Activated gamma-delta T cell treated with anti-CD3 and anti-CD28 coated beads, Interleukin-2, amount 50 U/mL, for 16 hours (primary cell): Measurements from ENCODE around the gene IYD.
"Not testable (repeated sequence)": the region's sequence is repeated elsewhere in the genome, so short reads cannot be mapped to it uniquely, and the experiment has no call there.

Source experiments
- DNase-seq: peaks from one replicate; pipeline ENCODE4 v3.0.0-alpha.2; 2020; ENCODE audit warnings: low read depth

IYD gene

DNA sequence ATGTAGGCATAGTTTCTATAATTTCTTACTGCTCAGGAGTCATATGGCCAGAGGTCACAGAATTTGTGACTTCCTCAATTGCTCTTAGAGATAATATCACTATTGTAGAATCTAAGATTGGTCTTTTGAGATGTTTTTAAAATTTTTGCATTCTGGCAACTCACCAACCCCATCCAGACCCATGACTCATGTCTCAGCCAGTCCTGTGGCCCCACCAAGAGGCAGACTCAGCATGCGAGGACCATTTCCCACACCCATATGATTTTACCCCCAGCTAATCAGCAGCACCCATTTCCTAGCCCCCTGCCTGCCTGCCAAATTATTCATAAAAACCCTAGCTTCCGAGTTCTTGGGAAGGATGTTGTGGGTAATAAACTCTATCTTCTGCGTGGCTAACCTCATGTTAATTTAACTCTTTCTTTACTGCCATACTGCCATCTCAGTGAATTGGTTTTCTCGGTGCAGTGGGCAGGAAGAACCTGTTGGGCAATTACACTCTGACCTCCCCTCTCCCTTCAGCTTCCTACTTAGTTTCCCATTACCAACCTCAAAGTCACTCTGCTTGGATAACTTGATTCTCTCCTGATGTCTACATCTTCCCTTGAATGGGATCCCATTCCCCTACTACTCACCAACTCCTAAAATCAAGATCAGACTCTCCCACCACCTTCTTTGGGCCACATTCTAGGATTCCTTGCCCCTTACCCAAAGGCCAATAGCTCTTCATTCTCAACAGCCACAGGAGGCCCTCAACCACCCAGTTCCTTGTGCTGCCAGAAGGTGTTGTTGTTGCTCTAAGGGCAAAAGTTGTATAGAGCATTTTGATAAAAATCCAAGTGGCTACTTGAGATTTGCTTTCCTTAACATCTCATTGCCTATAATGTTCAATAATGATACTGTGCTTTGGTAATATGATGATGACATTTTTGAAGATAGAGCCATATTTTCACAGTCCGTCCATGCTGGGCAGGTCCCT is 16.2 kb upstream of the IYD start:
- no peak for DNase-seq

DNA sequence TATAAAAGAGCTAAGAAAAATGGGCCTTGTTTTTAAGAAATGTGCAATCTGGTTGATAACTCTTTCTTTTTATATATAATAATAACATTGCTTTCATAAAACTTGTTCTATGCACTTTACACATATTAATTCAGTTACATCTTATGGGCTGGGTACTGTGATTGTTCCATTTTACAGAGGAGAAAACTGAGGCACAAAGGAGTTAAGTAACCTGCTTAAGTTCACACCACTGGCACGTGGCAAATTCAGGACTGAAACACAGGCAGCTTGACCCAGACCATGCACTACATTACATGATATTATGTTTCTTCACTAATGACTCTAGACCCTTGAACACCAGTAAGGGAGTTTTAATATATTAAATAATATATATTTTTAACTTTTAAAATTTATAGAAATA is 15.4 kb upstream of the IYD start:
- DNase-seq: no peak

DNA sequence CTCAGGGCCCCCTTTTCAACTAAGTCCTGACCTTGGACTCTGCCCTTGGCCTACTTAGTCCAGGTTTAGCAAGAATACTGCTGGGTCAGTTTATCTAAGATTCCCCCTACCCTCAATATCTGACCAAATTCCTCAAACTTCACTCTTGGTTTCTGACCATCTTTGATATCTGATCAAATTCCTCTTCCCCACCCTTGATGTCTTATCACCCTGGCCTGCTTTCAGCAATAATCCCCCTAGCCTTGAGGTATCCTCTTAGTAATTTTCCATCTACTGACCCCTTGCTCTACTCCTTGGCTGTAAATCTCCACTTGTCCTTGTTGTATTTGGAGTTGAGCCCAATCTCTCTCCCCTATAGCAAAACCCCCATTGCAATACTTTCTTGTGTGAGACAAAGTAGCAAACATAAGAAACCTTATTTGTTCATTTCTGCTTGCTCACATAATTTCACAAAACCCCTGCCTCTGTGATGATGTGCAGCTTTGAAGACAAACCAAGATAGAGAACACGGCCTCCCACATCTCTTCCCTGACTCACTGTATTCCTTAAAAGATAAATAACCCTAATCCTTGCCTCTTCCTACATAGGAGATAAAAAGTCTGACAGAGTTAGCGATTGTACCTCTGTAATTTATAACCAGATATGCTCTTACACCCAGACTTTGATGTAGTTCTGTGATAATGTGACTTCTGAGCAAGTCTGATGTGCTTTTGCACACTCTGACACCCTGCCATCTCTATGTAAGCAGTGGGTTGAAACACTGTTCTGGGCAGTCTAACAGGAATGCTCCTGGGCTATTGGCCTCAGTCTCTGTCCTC is 13.8 kb upstream of the IYD start:
- DNase-seq: no peak

DNA sequence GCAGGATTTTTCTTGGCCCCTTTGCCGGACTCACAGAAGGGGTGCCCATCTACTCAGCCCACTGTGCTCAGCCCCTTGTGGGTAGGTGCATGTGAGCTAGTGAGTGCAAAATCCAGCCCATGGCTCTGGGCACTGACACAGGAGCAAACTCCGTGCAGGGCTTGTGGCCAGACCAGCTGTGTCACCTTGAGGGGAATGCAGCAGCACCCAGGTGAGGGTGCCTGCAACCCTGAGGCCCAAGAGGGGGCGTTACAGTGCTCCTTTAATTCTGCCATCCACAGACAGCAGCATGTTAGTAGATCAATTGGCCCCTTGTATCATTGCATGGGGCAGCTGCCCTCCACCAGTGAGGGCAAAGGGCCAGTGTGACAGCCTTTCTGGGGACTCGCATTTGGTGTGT is 12.9 kb upstream of the IYD start:
- DNase-seq: no peak

DNA sequence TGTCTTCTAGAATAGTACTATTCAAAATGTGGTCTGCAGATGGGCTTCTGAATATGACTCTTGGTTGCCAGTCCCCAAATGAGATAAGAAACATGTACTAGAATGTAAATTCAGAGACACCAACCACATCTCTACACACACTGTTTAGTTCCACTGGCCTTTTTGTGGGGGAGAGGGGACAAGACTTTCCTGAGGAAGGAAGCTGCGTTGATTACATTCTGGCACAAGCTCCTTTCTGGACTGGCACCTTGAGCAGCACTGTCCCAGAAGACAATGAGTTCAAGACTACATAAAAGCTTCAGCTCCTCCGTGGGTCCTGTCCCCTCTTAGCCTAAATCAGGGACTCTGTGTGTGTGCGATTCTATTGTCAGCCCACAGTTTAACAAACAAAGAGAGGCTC is 6.9 kb upstream of the IYD start:
- DNase-seq: no peak

DNA sequence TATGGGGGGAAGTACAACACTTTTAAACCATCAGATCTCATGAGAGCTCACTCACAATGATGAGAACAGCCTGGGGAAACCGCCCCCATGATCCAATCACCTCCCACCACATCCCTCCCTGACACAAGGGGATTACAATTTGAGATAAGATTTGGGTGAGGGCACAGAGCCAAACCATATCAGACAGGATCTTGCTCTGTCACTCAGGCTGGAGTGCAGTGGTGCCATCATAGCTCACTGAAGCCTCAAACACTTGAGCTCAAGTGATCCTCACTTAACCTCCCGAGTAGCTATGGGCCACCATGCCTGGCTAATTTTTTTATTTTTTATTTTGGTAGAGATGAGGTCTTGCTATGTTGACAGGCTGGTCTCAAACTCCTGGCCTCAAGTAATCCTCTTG is 5.1 kb upstream of the IYD start:
- no peak for DNase-seq

DNA sequence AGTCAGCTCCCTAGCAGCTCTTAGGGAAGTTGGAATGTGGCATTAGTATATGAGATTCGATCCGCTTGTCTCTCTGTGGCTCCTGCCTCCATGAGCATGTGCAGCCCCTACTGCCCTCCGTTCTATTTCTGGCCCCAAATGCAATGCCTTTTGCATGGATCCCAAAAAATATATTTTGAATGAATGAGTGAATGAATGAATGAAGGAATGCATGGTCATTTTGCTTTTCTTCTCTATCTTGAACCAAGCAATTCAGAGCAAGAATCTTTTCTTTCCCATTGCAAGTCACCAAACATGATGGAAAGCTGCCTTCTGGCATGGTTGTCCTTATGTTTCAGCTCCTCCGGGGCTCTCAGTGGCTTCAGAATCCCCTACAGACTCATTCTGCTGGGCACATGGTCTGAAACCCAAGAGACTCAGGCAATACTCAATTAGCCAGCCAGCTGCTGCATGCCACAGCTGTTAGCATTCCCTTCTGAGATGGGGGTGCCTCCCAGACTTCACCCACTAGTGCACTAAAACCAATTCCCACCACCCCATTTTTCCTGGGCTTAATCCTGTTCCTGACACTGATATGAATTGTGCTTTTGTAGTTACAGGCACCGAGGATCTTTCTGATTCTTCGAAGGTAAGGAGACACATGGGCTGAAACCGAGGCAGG is 2.6 kb upstream of the IYD start:
- no peak for DNase-seq

DNA sequence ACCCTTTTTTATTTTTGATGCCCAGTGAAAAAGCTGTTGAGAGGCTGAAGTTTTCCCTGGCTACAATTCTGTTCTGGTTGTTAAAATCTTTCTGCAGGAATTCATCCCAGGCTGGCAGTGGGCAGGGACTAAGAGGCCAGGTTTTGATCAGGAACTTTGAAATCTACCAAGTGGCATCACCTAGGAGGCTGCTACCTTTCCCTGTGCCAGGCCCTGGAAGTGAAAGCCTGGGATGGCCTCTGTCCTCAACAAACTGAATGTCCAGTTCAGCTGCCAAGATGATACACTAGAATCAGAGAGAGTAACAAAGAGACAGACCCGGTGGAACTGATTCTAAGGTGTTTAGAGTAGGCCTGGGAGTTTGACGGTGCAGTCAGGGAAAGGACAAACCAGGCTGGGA is 596 bp downstream of the IYD start:
- no peak for DNase-seq

DNA sequence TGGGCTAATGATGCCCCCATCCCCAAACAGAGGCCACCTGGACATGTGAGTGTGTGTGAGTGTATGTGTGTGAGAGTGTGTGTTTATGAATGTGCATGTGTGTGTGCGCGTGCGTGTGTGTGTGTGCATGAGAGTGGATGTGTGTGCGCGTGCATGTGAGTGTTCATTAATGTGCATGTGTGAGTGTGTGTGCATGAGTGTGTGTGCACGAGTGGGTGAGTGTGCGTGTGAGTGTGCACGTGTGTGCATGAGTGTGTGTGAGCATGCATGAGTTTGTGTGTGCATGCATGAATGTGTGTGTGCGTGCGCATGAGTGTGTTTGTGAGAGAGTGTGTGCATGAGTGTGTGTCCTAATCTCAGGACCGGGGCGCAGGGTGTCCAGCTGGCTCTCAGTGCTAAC is 1.3 kb downstream of the IYD start:
- no peak for DNase-seq

DNA sequence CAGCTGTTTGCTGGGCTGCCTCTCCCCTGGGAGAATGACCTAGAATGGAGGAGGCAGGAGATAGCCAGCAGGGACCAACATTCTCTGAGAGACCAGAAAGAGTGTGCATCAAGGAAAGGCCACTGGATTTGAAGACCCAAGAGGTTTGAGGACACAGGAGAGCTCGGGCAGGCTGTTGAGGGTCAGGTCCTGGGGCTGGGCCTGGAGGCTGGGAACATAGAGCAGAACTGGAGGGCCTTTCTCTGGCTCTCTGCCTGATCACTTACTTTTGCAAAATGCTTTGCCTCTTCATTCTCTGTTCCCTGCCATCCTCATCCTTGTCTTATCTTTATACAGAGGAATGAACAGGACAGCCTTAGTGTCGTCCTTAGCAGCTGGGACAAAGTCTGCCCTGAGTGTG is 2.5 kb downstream of the IYD start:
- no peak for DNase-seq

DNA sequence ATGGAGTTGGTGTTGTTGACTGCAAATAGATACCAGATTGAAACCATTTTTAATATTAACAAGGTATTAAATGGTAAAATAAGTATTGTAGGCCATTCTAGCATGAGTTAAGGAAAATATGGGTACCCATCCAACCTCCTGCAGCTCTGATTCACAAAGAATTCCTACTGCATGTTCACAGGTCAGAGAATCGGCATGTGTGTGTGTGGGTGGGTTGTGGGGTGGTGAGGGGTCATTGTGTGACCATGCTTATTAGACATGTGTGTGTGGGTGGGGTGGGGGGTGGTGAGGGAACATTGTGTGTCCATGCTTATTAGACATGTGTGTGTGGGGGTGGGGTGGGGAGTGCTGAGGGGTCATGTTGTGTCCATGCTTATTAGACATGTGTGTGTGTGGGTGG is 3.2 kb downstream of the IYD start:
- no peak for DNase-seq

DNA sequence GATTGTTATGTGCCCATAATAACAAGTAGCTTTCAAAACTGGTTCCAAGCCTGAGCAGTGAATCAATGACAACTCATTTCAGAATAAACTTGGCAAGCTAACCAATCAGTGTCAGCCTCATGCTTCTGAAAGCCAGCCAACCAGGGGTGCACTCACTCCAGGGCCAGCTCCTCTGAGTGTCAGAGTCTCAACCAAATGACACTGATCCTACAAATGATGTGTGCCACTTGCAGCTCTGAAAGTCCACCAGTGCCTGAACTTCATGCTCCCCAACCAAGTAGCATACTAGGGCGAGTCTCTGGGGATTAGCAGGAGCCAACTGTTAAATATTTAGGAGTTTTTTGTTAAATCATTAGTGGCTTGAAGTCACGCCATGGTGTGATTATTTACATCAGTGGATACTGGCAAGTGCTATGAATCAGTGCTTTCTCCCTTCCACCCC is 4.5 kb downstream of the IYD start:
- no peak for DNase-seq

DNA sequence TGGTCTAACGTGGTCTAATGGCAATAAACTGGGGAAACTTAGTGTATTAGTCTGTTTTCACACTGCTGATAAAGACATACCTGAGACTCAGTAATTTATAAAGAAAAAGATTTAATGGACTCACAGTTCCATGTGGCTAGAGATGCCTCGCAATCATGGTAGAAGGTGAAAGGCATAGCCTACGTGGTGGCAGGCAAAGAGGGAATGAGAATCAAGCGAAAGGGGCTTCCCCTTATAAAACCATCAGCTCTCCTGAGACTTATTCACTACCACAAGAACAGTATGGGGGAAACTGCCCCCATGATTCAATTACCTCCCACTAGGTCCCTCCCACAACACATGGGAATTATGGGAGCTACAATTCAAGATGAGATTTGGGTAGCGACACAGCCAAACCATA is 5.5 kb downstream of the IYD start:
- not testable (repeated sequence) for DNase-seq

DNA sequence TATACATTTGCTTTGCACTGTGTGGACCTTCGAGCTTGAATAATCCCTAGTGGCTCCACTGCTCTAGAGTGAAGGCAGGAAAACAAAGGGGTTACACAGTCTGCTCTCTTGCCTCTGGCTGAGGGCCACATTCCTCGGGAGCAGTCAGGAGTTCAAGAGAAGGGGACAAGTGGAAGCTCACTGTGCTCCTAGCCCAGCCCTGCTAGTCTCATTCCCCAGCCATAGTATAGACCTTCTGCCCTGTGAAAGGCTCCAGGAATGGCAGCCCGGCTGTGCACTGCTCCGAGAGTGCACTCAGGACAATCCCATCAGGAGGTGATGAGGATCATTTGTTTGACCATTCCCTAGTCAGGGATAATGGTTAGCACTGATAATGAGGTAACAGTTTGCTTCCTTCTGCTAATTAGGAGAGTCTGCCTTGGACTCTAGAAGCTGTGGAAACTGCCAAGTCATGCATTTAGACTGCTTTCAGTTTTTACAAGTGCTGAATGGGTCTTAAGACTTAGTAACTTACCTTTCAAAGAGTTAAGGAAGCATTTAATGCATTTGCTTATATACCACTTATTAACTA is 8.5 kb downstream of the IYD start:
- no peak for DNase-seq

DNA sequence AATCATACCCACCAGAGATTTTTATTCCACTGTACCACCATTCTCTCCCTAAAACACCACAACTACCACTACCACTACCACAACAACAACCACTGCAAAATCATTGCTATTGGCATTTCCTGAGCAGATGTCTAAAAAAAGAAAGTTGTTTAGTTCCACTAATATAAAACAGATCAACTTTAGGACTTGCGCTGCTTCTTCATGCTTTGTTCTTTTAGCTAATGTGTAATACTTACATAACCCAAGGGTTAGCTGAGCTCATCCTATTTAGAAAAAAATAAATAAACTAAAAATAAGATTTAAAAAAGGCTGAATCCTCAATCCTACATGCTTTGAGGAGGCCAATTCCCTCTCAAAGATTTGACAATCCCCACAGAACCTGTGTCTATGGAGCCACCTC is 11.4 kb downstream of the IYD start:
- no peak for DNase-seq

DNA sequence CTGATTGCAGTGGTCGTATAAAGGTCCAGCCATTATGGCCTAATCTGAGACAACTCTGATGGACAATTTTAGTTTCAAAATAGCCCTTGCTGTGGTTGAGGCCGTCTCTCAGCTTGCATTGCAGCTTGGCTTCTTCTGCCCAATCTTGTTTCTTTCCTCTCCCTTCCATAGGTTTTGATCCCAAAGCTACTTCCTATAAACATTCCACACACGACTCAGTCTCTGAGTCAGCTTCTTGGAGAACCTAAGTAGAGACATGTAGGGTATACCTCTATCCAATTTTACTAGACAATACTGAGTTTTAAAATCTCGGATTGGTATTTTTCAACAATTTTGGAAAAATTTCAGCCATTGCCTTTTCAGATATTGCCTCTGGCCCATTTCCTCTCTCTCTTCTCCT is 13.4 kb downstream of the IYD start:
- DNase-seq: no peak

DNA sequence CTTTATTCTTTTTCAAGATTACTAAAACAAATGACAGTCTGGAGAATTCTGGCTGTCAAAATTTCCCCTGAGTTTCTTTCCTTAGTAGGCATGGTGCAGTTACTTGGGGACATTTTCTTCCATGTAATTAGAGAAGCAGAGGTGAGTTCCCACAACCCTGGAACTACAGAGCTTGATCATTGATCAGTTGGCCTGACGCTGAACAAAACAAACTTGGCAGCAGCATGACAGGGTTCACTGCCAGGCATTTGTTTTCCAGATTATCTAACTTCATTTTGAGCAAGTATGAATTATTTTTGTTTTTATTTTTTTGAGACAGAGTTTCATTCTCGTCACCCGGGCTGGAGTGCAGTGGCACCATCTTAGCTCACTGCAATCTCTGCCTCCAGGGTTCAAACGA is 22.6 kb downstream of the IYD start:
- DNase-seq: no peak

DNA sequence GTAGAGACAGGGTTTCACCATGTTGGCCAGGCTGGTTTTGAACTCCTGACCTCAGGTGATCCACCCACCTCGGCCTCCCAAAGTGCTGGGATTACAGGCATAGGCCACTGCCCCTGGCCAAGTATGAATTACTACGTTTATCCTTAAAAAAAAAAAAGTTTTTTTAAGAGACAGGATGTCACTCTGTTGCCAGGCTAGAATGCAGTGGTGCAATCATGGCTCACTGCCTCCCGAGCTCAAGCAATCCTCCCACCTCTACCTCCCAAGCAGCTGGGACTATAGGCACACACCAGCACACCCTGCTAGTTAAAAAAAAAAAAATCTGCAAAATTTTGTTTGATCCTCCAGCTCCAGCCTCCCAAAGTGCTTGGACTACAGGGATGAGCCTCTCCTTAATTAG is 23.1 kb downstream of the IYD start:
- no peak for DNase-seq

DNA sequence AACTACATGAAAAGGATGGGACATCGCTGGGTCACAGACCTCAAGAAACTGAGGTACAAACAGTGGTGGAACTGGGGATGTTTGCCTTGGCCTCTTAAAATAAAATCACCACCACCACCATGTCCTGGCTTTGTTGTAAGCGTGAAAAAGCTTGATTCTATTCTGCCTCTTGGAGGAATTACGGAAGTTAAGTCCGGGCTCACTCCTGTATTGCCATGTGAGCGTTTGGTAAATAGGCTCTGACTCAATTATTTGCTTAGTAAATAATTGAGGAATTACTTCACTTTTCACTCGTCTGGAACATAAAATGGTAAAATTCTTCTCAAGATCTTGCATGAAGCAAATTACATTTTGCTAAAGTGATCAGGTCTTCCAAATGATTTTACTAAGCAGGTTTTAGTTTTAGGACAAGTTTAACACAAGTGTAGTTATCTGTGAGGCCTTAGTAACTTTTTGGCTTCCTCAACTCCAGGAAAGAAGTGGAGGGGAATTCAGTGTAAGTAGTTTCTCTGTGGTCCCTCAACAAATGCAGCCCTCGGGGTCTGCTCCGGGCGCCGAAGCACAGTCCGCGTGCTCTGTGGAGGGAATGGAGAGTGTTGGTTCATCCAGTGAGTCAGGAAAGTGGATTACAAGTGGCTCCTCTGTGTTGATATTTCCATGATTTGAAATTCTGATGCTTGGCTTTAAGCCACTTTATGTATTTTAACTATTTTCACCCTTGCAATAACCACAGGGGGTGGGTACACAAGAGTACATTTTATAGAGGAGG is 23.8 kb downstream of the IYD start:
- DNase-seq: no peak

DNA sequence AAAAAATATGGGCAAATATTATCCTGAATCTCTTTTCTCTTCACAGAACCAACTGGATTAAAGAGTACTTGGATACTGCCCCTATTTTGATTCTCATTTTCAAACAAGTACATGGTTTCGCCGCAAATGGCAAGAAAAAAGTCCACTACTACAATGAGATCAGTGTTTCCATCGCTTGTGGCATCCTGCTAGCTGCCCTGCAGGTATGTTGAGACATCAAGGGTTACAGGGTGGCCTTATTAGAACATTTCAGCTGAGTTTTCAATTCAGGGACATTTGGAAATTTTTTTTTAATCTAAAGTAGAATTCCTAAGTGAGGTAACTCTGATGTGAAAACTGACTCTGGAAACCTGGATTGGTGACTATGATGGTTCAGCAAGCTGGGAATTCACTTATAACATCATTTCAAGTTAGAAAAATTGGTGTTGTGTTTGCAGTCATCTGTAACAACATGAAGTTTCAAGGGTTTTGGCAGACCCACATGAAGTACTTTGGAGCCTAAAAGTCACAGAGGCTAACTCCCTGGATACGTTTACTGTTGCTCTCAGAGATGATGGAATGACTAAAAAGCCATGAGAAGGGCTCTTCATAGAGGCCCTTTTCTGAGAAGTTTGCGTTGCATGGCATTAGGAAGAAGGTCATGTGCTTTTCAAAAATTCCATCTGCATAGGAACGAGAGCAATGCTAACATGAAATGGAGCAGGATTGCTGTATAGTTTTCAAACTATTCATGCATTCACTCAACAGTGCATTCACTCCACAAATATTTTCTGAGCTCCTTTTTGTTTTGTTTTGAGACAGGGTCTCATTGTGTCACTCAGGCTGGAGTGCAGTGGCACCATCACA is 25.5 kb downstream of the IYD start:
- DNase-seq: no peak

DNA sequence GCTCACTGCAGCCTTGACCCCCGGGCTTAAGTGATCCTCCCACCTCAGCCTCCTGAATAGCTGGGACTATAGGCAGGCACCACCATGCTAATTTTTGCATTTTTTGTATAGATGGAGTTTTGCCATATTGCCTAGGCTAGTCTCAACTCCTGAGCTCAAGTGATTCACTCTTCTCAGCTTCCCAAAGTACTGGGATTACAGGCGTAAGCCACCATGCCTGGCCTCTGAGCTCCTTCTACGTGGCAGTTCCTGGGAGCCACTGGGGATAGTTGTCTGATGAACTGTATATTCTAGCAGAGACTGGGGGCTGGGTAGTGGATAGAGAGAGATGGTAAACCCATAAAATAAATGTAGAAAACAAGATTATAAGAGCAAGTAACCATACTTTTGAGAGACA is 26.1 kb downstream of the IYD start:
- no peak for DNase-seq
